OCI-LY1 (cell line): ENCODE data around the gene LMLN.
"Not testable (repeated sequence)": the region's sequence is repeated elsewhere in the genome, so short reads cannot be mapped to it uniquely, and the experiment has no call there.

Source experiments
- H2AFZ ChIP-seq: fragments of 200-600 bp; sonication (generic), shearing (Covaris generic); 2 replicates; pipeline ENCODE4 v1.6.0; 2014; ENCODE audit warnings: antibody characterized with exemption, mild to moderate bottlenecking, low read length
- H3F3A ChIP-seq: fragments of 200-600 bp; sonication (generic), shearing (Covaris generic); 2 replicates; pipeline ENCODE4 v1.6.0; 2014; ENCODE audit warnings: mild to moderate bottlenecking, antibody characterized with exemption, low read length, moderate library complexity; ENCODE audit not compliant: insufficient read depth
- H3K27ac ChIP-seq: fragments of 200-600 bp; sonication (generic); 2 replicates; pipeline ENCODE4 v1.5.1; 2014; ENCODE audit warnings: low read length, mixed run types, mild to moderate bottlenecking, low read depth; ENCODE audit not compliant: poor library complexity, severe bottlenecking
- H3K27me3 ChIP-seq: fragments of 200-600 bp; sonication (generic); 2 replicates; pipeline ENCODE4 v1.6.0; 2014; ENCODE audit warnings: antibody characterized with exemption, mild to moderate bottlenecking, low read length, moderate library complexity; ENCODE audit not compliant: insufficient read depth
- H3K36me3 ChIP-seq: fragments of 200-600 bp; sonication (generic); 2 replicates; pipeline ENCODE4 v1.6.1; 2014; ENCODE audit warnings: mild to moderate bottlenecking, antibody characterized with exemption, low read length, moderate library complexity, mixed read lengths; ENCODE audit not compliant: insufficient read depth
- H3K4me1 ChIP-seq: fragments of 200-600 bp; sonication (generic); 2 replicates; pipeline ENCODE4 v1.5.1; 2014; ENCODE audit warnings: mild to moderate bottlenecking, low read length, moderate library complexity; ENCODE audit not compliant: insufficient read depth, severe bottlenecking
- H3K4me2 ChIP-seq: fragments of 200-600 bp; sonication (generic), shearing (Covaris generic); 2 replicates; pipeline ENCODE4 v1.6.1; 2014; ENCODE audit warnings: low read length
- H3K4me3 ChIP-seq: fragments of 200-600 bp; sonication (generic); 2 replicates; pipeline ENCODE4 v1.5.1; 2014; ENCODE audit warnings: low read length, low read depth, mild to moderate bottlenecking, mixed read lengths; ENCODE audit not compliant: poor library complexity, severe bottlenecking
- H3K79me2 ChIP-seq: fragments of 200-600 bp; shearing (Covaris generic); 2 replicates; pipeline ENCODE4 v1.6.1; 2016; ENCODE audit warnings: mixed run types, low read length, mixed read lengths; ENCODE audit not compliant: insufficient read depth
- H3K9ac ChIP-seq: fragments of 200-600 bp; sonication (generic), shearing (Covaris generic); 2 replicates; pipeline ENCODE4 v1.6.1; 2014; ENCODE audit warnings: mild to moderate bottlenecking, low read length, mixed read lengths
- H3K9me2 ChIP-seq: fragments of 200-600 bp; sonication (generic), shearing (Covaris generic); 2 replicates; pipeline ENCODE4 v1.6.1; 2014; ENCODE audit warnings: low read depth, mild to moderate bottlenecking, low read length, mixed read lengths
- H3K9me3 ChIP-seq: fragments of 200-600 bp; shearing (Covaris generic); 2 replicates; pipeline ENCODE4 v1.6.1; 2014; ENCODE audit warnings: low read length, mixed read lengths
- H4K20me1 ChIP-seq: fragments of 200-600 bp; sonication (generic), shearing (Covaris generic); 2 replicates; pipeline ENCODE4 v1.6.0; 2016; ENCODE audit warnings: mild to moderate bottlenecking, low read length; ENCODE audit not compliant: insufficient read depth
- EZH2 ChIP-seq: fragments of 200-600 bp; sonication (generic), shearing (Covaris generic); IDR thresholded peaks from 2 replicates; pipeline ENCODE4 v1.8.0; 2017; ENCODE audit warnings: borderline replicate concordance, mixed run types, mild to moderate bottlenecking, antibody characterized with exemption, low read length, moderate library complexity, mixed read lengths
- TF ChIP-seq, protein P1 (sequence below): fragments of 200-600 bp; sonication (generic), shearing (Covaris generic); IDR thresholded peaks from 2 replicates; pipeline ENCODE4 v1.5.1; 2017; ENCODE audit warnings: mild to moderate bottlenecking, antibody characterized with exemption, low read length, moderate library complexity, mixed read lengths

The LMLN gene

DNA sequence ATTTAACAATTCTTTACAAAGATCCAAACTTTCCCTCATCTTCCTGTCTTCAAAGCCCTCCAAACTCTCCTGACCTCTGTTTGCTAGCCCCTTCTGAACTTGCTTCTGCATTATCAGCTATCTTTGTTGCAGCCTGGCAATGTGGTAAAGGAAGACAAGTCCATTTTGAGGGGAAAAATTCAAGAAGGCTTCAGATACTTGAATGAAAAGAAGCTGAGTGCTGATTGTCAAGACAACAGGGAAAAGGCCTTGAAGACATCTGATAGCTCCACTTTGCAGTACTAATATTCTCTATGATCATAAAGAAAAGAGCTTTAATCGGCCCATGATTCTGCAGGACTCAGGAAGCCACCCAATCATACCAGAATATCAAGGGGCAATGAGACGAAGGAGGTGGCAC is 91.8 kb downstream of the LMLN start:
- no peaks in the 10 kb centered on the region for H3K9me2 ChIP-seq
- TF ChIP-seq, protein P1, sequence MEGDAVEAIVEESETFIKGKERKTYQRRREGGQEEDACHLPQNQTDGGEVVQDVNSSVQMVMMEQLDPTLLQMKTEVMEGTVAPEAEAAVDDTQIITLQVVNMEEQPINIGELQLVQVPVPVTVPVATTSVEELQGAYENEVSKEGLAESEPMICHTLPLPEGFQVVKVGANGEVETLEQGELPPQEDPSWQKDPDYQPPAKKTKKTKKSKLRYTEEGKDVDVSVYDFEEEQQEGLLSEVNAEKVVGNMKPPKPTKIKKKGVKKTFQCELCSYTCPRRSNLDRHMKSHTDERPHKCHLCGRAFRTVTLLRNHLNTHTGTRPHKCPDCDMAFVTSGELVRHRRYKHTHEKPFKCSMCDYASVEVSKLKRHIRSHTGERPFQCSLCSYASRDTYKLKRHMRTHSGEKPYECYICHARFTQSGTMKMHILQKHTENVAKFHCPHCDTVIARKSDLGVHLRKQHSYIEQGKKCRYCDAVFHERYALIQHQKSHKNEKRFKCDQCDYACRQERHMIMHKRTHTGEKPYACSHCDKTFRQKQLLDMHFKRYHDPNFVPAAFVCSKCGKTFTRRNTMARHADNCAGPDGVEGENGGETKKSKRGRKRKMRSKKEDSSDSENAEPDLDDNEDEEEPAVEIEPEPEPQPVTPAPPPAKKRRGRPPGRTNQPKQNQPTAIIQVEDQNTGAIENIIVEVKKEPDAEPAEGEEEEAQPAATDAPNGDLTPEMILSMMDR: no peak
- no peak for TF ChIP-seq EZH2
- H3K9ac ChIP-seq: no peak overlapping the region
- H3K4me2 ChIP-seq: no peak overlapping the region
- H3F3A ChIP-seq: no peaks in the 10 kb centered on the region
- H2AFZ ChIP-seq: no peak overlapping the region
- no peaks in the 10 kb centered on the region for H4K20me1 ChIP-seq
- no peaks in the 10 kb centered on the region for H3K36me3 ChIP-seq
- H3K79me2 ChIP-seq: no peaks in the 10 kb centered on the region
- H3K4me1 ChIP-seq: no peaks in the 10 kb centered on the region
- H3K27ac ChIP-seq: no peak overlapping the region
- peaks cover 6% of the 10 kb centered on the region for H3K9me3 ChIP-seq
- no peaks in the 10 kb centered on the region for H3K27me3 ChIP-seq
- H3K4me3 ChIP-seq: no peak overlapping the region

DNA sequence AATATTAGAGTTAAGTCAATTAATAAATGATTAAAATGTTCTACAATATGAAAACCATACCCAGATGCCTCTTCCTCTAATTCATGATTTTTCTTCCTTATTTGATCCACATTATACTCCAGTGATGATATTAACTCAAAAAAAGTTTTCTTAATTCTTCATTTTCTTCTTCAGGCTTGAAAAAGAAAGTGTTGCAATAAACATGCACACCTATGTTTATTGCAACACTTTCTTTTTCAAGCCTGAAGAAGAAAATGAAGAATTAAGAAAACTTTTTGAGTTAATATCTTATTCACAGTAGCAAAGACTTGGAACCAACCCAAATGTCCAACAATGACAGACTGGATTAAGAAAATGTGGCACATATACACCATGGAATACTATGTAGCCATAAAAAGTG is 93.4 kb downstream of the LMLN start:
- not testable (repeated sequence) for H3K9ac ChIP-seq, H3K4me3 ChIP-seq, H3K36me3 ChIP-seq, H3K9me2 ChIP-seq, H3K4me1 ChIP-seq, H3K27ac ChIP-seq, H3F3A ChIP-seq, H4K20me1 ChIP-seq, H2AFZ ChIP-seq, H3K9me3 ChIP-seq, H3K27me3 ChIP-seq, H3K79me2 ChIP-seq, H3K4me2 ChIP-seq

GRCh38 chr3:198061119-198062067 is 101.4 kb downstream of the LMLN start:
- Histone ChIP-seq H3K9ac (no peak overlapping the region), H3K9me3 (no peaks in the 10 kb centered on the region), H3K9me2 (no peaks in the 10 kb centered on the region), H3K79me2 (no peaks in the 10 kb centered on the region), H3K4me3 (no peak overlapping the region), H3F3A (no peaks in the 10 kb centered on the region), H3K4me2 (no peak overlapping the region), H3K27me3 (peaks cover 3% of the 10 kb centered on the region; the same call in 1 of the 2 replicates), H2AFZ (no peak overlapping the region), H3K36me3 (no peaks in the 10 kb centered on the region), H3K4me1 (no peaks in the 10 kb centered on the region), H4K20me1 (no peaks in the 10 kb centered on the region), H3K27ac (no peak overlapping the region)
- TF ChIP-seq EZH2: no peak
- TF ChIP-seq, protein P1: no peak

DNA sequence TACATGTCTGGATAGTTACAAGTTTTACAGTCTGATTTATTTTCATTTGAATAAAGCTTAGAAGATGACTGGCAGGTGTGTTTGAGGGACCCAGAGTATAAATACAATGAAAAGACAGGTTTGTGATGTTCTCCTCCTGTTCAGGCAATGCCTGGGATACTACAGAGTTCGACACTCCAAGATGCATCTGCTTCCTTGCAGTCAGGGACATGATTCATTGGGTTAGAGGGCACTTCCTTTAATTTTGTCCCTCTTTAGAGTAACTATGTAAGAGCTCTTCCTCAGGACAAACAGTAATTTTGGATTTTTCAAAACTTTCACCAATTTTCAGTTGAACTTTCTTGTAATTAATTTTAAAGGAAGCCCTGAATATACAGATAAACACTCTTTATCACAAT is 102.0 kb downstream of the LMLN start:
- H3K9me3 ChIP-seq: no peaks in the 10 kb centered on the region
- no peak overlapping the region for H3K4me2 ChIP-seq
- no peaks in the 10 kb centered on the region for H4K20me1 ChIP-seq
- H3K36me3 ChIP-seq: no peaks in the 10 kb centered on the region
- no peak overlapping the region for H3K9ac ChIP-seq
- no peak overlapping the region for H3K27ac ChIP-seq
- no peak overlapping the region for H3K4me3 ChIP-seq
- H3K27me3 ChIP-seq: peaks cover 3% of the 10 kb centered on the region; the same call in 1 of the 2 replicates
- TF ChIP-seq EZH2: no peak
- TF ChIP-seq, protein P1: no peak
- peaks cover 2% of the 10 kb centered on the region for H3K4me1 ChIP-seq
- H3F3A ChIP-seq: no peaks in the 10 kb centered on the region
- H3K9me2 ChIP-seq: no peaks in the 10 kb centered on the region
- no peak overlapping the region for H2AFZ ChIP-seq
- H3K79me2 ChIP-seq: no peaks in the 10 kb centered on the region
